Keratinocyte (primary cell): Measurements from ENCODE around the gene DVL1. TPM values are rescaled to one million over a fixed set of nuclear protein-coding genes. Genes with fewer than 3 reads are reported as not detected.

Experiments used
- DNase-seq: peaks from one replicate; pipeline ENCODE4 v3.0.0-alpha.2; 2011; ENCODE audit warnings: low read depth, missing footprints, low spot score
- FAIRE-seq: peaks from 2 replicates; lab custom pipeline; 2011; peaks lifted over from hg19 to GRCh38; lab: Jason Lieb, UNC
- H2AFZ ChIP-seq: 2 replicates; pipeline ENCODE4 v1.6.0; 2012; ENCODE audit warnings: low read length, control low read depth, inconsistent platforms; ENCODE audit not compliant: control insufficient read depth
- H3K27ac ChIP-seq: 2 replicates; pipeline ENCODE4 v1.5.1; 2011; ENCODE audit warnings: low read length; ENCODE audit not compliant: control insufficient read depth, insufficient read depth
- H3K27me3 ChIP-seq: 3 replicates; pipeline ENCODE4 v1.6.0; 2011; ENCODE audit warnings: low read length; ENCODE audit not compliant: control insufficient read depth, insufficient read depth; ENCODE audit errors: extremely low read depth
- H3K36me3 ChIP-seq, 2 experiments: 2 replicates in 1 of 2; 3 replicates in 1 of 2; pipeline ENCODE4 v1.5.1; 2011; ENCODE audit warnings: low read length in 2 of 2, mild to moderate bottlenecking in 1 of 2; ENCODE audit not compliant: control insufficient read depth in 2 of 2, insufficient read depth in 2 of 2; ENCODE audit errors: extremely low read depth in 1 of 2
- H3K4me1 ChIP-seq: 3 replicates; pipeline ENCODE4 v1.5.1; 2011; ENCODE audit warnings: low read length; ENCODE audit not compliant: control insufficient read depth, insufficient read depth; ENCODE audit errors: extremely low read depth
- H3K4me2 ChIP-seq: 3 replicates; pipeline ENCODE4 v1.6.0; 2011; ENCODE audit warnings: low read depth, low read length; ENCODE audit not compliant: control insufficient read depth, insufficient read depth; ENCODE audit errors: extremely low read depth
- H3K4me3 ChIP-seq, 3 experiments: fragments of 200-600 bp in 1 of 3; sonication (generic) in 1 of 3; 2 replicates in 2 of 3; 3 replicates in 1 of 3; pipeline ENCODE4 v1.5.1; 2011 to 2016; ENCODE audit warnings: low read length in 3 of 3, mild to moderate bottlenecking in 3 of 3, control low read depth in 2 of 3, inconsistent platforms in 1 of 3, low read depth in 1 of 3, mixed read lengths in 1 of 3, mixed run types in 1 of 3, moderate library complexity in 1 of 3; ENCODE audit not compliant: control insufficient read depth in 2 of 3, insufficient read depth in 2 of 3; ENCODE audit errors: extremely low read depth in 1 of 3
- H3K79me2 ChIP-seq: 2 replicates; pipeline ENCODE4 v1.6.0; 2012; ENCODE audit warnings: low read length; ENCODE audit not compliant: control insufficient read depth, insufficient read depth
- H3K9ac ChIP-seq: 3 replicates; pipeline ENCODE4 v1.6.0; 2011; ENCODE audit warnings: low read length; ENCODE audit not compliant: control insufficient read depth, insufficient read depth; ENCODE audit errors: extremely low read depth
- H3K9me1 ChIP-seq: 3 replicates; pipeline ENCODE4 v1.6.0; 2011; ENCODE audit warnings: low read length; ENCODE audit not compliant: control insufficient read depth, insufficient read depth; ENCODE audit errors: extremely low read depth
- H3K9me3 ChIP-seq: 2 replicates; pipeline ENCODE4 v1.5.1; 2012; ENCODE audit warnings: low read depth, low read length; ENCODE audit not compliant: control insufficient read depth
- H4K20me1 ChIP-seq: 3 replicates; pipeline ENCODE4 v1.6.0; 2011; ENCODE audit warnings: low read length; ENCODE audit not compliant: control insufficient read depth, insufficient read depth; ENCODE audit errors: extremely low read depth
- CTCF ChIP-seq, 3 experiments: IDR thresholded peaks in 1 of 3; conservative IDR thresholded peaks in 1 of 3; optimal IDR thresholded peaks in 1 of 3; 2 replicates in 2 of 3; 3 replicates in 1 of 3; pipeline versions ENCODE3 to v1.5.1; 2011; ENCODE audit warnings: low read length in 3 of 3, mild to moderate bottlenecking in 3 of 3, moderate library complexity in 2 of 3, control low read depth in 1 of 3, inconsistent platforms in 1 of 3; ENCODE audit not compliant: insufficient read depth in 2 of 3; ENCODE audit errors: extremely low read depth in 1 of 3
- EZH2 ChIP-seq: IDR thresholded peaks from one replicate; pipeline ENCODE4 v1.6.1; 2012; ENCODE audit warnings: inconsistent platforms, mild to moderate bottlenecking, low read length, moderate library complexity
- dilution Hi-C: fragments of 300-500 bp; cut with MboI; formaldehyde crosslinking; loops from one replicate; pipeline ENCODE4 v1.7.0; 2020; ENCODE audit warnings: low sequenced_read_pairs; ENCODE audit not compliant: extremely low pct_ligation_motif_present
- polyA plus RNA-seq, 5 experiments: library from polyadenylated mRNA; depleted of rRNA in 3 of 5; stranded (reverse) in 3 of 5; stranded (forward) in 1 of 5; unstranded in 1 of 5; fragments of >200 nt; gene quantifications; 1 replicate in 1 of 5; 2 replicates in 3 of 5; 3 replicates in 1 of 5; pipeline versions ENCODE4 v1.2.1 to v1.2.3, GENCODE V29; 2011 to 2012; ENCODE audit warnings: missing spikeins in 2 of 5, low read depth in 1 of 5, low replicate concordance in 1 of 5

The DVL1 gene
- polyA plus RNA-seq, 1 donor (not counting 4 experiments of a cell fraction or from before 2014, with no cell fraction given), result 31.6 TPM

DNA sequence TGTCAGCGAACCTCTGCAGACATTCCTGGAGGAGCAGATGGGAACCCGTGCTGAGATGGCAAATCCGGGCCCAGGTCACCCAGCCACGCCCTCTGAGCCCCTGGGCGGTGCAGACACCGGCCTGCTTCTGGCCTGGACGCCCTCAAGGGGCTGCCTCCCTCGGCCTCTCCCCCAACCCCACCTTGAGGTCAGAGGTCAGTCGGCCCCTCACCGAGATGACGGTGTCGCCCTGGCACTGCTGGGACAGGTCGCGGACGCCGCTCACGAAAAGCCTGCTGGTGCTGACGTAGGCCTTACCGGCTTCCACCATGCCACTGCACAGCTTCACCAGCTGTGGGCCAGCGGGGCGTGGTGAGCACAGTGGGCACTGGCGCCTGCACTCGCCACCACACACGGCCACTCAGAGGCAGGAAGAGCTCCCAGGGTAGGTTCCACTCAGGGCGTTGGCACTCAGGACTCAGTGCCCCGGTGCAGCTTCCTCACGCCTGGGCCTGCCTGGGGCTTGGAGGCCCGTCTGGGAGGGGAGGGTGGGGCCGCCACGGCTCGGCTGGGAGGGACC is 46.2 kb downstream of the DVL1 start:
- H3K4me3 ChIP-seq, result peak overlapping the region; percentile 4 to 38 (median 37)
- peak overlapping the region; percentile 71 for H3K4me2 ChIP-seq
- H3K4me1 ChIP-seq, result peaks cover 46% of the 10 kb centered on the region
- H3K9ac ChIP-seq, result peak overlapping the region; percentile 60
- H3K36me3 ChIP-seq, result peaks cover 0 to 1% of the 10 kb centered on the region in 2 experiments
- dilution Hi-C loops, result no loop called here
- no peaks in the 10 kb centered on the region for H3K9me1 ChIP-seq
- peaks cover 15% of the 10 kb centered on the region for H3K79me2 ChIP-seq
- TF ChIP-seq CTCF (optimal IDR thresholded peaks at IDR 0.05 in 1 of 3, IDR thresholded peaks at IDR 0.05 in 1 of 3, conservative IDR thresholded peaks at IDR 0.05 in 1 of 3; ENCODE audit: extremely low read depth in 1 of 3, insufficient read depth in 2 of 3, low read length in 3 of 3) (no peak), EZH2 (no peak)
- H3K27me3 ChIP-seq, result no peaks in the 10 kb centered on the region
- peak overlapping the region; percentile 46 for H2AFZ ChIP-seq
- FAIRE-seq (peak; percentile 44), DNase-seq (no peak)
- H3K27ac ChIP-seq, result peak overlapping the region; percentile 31
- H3K9me3 ChIP-seq, result no peaks in the 10 kb centered on the region
- no peaks in the 10 kb centered on the region for H4K20me1 ChIP-seq

DNA sequence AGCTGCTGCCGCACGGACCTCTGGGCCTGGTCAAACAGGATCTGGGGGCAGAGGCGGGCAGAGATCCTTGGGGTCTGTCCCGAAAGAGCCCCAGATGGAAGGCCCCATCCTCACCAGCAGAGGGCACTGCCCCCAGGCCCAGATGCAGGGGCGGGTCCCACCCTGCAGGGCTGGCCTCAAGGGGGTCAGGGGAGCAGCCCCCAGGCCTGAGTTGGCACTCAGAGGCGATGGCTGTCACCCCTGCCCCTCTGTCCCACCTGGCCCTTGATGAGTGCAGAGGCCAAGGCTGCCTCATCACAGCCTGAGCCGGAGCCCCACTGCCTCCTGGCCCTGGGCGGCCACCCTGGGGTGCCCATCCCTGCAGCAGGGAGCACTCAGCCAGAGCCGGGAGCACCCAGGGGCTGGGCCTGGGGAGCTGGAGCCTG is 47.2 kb downstream of the DVL1 start:
- no peak overlapping the region for H3K4me3 ChIP-seq
- no peaks in the 10 kb centered on the region for H4K20me1 ChIP-seq
- H2AFZ ChIP-seq, result no peak overlapping the region
- H3K9ac ChIP-seq, result no peak overlapping the region
- no peak for DNase-seq
- H3K4me2 ChIP-seq, result no peak overlapping the region
- no peaks in the 10 kb centered on the region for H3K9me1 ChIP-seq
- no peak for FAIRE-seq
- peaks cover 12% of the 10 kb centered on the region for H3K79me2 ChIP-seq
- dilution Hi-C loops, result no loop called here
- no peaks in the 10 kb centered on the region for H3K9me3 ChIP-seq
- peaks cover 43% of the 10 kb centered on the region for H3K4me1 ChIP-seq
- H3K36me3 ChIP-seq, result peaks cover 0 to 1% of the 10 kb centered on the region in 2 experiments
- H3K27me3 ChIP-seq, result no peaks in the 10 kb centered on the region
- H3K27ac ChIP-seq, result no peak overlapping the region
- TF ChIP-seq EZH2 (no peak), CTCF (optimal IDR thresholded peaks at IDR 0.05 in 1 of 3, IDR thresholded peaks at IDR 0.05 in 1 of 3, conservative IDR thresholded peaks at IDR 0.05 in 1 of 3; ENCODE audit: extremely low read depth in 1 of 3, insufficient read depth in 2 of 3, low read length in 3 of 3) (peak in 2 of 3 experiments; percentile 39 to 54)
